A549 (cell line): ENCODE data around the gene MRTFB.

Experiments used
- CEBPB ChIP-seq, 2 experiments: fragments of >200 bp in 1 of 2; sonication (Bioruptor Twin) in 1 of 2; formaldehyde crosslinking in 1 of 2; IDR thresholded peaks; 2 replicates each; pipeline ENCODE4 v1.6.1; 2012 to 2016
- CTCF ChIP-seq: fragments of >200 bp; sonication (Bioruptor Twin); formaldehyde crosslinking; IDR thresholded peaks from 3 replicates; pipeline ENCODE4 v1.5.1; 2016
- E2F6 ChIP-seq: IDR thresholded peaks from 2 replicates; pipeline ENCODE4 v1.6.1; 2012; ENCODE audit warnings: low read depth, borderline replicate concordance
- FOSL2 ChIP-seq, 2 experiments: fragments of 450-650 bp in 1 of 2; fragments of >200 bp in 1 of 2; sonication (Bioruptor Twin) in 1 of 2; formaldehyde crosslinking; IDR thresholded peaks; 2 replicates each; pipeline versions ENCODE4 v1.5.0 to v1.6.1; 2016 to 2020; ENCODE audit warnings: mild to moderate bottlenecking in 1 of 2, moderate library complexity in 1 of 2
- KDM1A ChIP-seq: fragments of 200-600 bp; sonication (generic); IDR thresholded peaks from 2 replicates; pipeline ENCODE4 v1.6.1; 2016; ENCODE audit warnings: low read depth, mild to moderate bottlenecking
- KDM5A ChIP-seq: fragments of 200-600 bp; sonication (generic); IDR thresholded peaks from 2 replicates; pipeline ENCODE4 v1.6.1; 2016; ENCODE audit warnings: antibody characterized with exemption, mild to moderate bottlenecking
- POLR2A ChIP-seq: IDR thresholded peaks from 2 replicates; pipeline ENCODE4 v1.6.1; 2012; ENCODE audit warnings: mild to moderate bottlenecking, low read length
- REST ChIP-seq: fragments of 200-600 bp; sonication (generic); IDR thresholded peaks from 2 replicates; pipeline ENCODE4 v1.6.1; 2016; ENCODE audit warnings: antibody characterized with exemption, mild to moderate bottlenecking, moderate library complexity
- RNF2 ChIP-seq: fragments of 200-600 bp; sonication (generic); IDR thresholded peaks from 2 replicates; pipeline ENCODE4 v1.6.1; 2016; ENCODE audit warnings: low read depth, mild to moderate bottlenecking, antibody characterized with exemption, moderate library complexity, borderline replicate concordance
- USF2 ChIP-seq: fragments of 450-650 bp; IDR thresholded peaks from 2 replicates; pipeline ENCODE4 v1.6.1; 2014; ENCODE audit warnings: antibody characterized with exemption

GRCh38 chr16:14196011-14196410 lies 124.9 kb downstream of the MRTFB start:
- TF ChIP-seq E2F6 (no peak), CTCF (no peak), RNF2 (no peak), KDM1A (no peak), CEBPB (IDR thresholded peaks at IDR 0.05) (no peak), POLR2A (no peak), REST (no peak), FOSL2 (IDR thresholded peaks at IDR 0.05) (no peak), FOSL2 (CRISPR knock-in tag; IDR thresholded peaks at IDR 0.05) (no peak), USF2 (no peak), KDM5A (no peak)
